ENCODE measurements around the gene HPCAL1.

HPCAL1 gene

DNA sequence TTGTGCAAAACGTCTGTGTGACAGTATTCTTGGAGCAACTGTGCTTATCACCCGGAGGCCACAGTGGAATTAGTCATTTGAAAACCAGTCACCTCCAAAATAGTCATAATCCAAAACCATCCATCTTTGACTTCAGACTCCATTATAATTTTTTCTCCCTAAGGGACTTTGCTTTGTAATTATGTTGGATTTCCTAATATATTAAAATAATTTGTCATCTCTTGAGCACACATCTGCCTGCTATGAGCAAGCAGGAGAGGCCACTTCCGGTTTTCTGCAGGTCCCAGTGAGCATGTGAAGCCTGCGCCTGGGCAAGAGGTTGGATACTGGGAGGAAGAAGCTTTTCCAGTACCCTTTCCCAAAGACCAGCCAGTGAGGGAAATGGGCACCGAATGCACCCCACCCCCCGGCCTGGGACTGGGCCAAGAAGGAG, 87.7 kb downstream of the HPCAL1 start:
- no peak for DNase-seq (ENCODE audit: low read depth in 2 of 2)

DNA sequence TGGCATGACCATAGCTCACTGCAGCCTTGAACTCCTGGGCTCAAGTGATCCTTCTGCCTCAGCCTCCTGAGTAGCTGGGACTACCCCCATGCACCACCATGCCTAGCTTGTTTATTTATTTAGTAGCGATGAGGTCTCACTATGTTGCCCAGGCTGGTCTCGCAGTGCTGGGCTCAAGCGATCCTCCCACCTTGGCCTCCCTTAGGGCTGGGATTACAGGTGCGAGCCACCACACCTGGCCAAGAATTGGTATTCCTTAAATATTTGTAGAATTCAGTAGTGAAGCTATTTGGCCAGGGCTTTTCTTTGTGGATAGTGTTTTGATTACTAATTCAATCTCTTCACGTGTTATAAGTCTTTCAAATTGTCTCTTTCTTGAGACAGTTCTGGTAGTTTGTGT, 89.4 kb downstream of the HPCAL1 start:
- no peak for DNase-seq (ENCODE audit: low read depth in 2 of 2)

GRCh38 chr2:10392548-10392947, 89.8 kb downstream of the HPCAL1 start:
- no peak for DNase-seq (ENCODE audit: low read depth in 2 of 2)

GRCh38 chr2:10392951-10393639, 90.4 kb downstream of the HPCAL1 start:
- DNase-seq (ENCODE audit: low read depth in 2 of 2): no peak

DNA sequence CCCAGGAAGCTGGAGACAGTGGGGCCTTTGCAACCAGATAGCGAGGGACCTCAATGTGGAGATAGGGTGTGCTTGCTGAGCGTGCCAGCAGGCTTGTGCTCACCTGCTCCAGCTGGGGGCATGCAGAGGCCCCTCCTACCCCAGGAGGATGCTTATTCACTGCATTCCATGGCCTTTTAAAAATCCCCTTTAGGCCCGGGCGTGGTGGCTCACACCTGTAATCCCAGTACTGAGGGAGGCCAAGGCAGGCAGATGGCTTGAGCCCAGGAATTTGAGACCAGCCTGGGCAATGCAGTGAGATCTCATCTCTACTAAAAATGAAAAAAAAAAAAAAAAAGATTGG, 90.9 kb downstream of the HPCAL1 start:
- no peak for DNase-seq (ENCODE audit: low read depth in 2 of 2)

DNA sequence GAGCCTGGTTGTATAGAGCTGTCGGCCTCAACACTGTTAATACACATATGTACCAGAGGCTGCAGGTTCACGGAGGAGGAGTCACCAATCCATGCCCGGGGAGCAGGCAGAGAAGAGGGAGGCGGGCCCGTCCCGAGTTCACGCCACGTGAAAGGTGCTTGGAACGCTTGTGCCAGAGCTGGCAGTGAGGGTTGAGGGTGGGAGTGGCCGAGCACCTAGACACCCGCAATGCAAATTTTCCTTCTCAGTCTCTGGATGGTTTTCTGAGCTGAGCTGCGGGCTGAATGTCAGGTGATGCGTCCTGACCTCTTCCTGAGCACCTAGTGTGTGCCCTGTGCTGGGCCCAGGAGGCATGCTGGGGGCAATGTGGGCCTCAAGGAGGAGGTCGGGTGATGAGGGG, 93.2 kb downstream of the HPCAL1 start:
- no peak for DNase-seq (ENCODE audit: low read depth in 2 of 2)

GRCh38 chr2:10396464-10396863, 93.8 kb downstream of the HPCAL1 start:
- DNase-seq (ENCODE audit: low read depth in 2 of 2): no peak

DNA sequence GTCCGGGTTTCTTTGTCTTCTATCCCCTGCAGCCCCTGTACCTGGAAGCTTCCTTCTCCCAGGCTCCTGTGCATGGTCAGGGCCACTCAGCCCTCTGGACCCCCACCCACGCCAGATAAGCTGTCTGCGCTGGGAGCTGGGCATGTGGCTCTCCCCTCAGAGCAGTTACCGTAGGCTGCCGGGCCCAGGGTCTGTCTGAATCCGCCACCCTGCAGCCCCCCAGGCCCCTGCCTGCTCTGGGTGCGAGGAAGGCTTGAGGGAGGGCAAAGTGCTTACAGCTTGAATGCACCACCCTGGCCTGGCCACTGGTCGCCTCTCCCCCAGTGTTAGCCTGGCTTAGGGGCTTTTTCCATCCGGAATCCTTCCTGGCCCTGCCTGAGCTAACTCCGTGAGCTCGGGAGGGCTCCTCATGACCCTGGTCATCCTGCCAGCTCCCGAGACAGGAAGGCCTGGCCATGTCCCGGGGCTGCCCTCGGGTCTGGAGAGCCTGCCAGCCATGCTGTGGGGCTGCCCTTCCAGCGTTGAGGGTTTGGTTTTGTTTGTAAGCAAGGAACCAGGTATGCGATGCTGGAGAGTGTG, 94.7 kb downstream of the HPCAL1 start:
- DNase-seq (ENCODE audit: low read depth in 2 of 2): no peak

DNA sequence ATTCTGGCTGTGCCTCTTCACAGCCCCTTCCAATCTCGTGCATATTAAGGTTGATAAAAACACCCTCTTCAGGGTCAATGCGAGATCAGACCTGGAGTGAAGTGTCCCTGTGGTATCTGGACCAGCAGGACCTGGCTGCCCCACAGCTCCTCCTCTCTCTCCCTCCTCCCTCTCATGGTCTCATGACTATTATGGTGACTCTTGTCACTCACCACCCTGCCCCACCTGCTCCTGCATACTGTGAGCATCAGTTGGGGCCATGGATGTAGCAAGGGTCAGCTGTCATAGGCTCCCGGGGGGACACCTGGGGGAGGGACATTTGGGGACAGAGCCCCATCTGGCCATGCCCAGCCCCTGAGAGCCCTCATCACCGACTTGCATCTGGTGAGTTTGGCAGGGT, 95.2 kb downstream of the HPCAL1 start:
- no peak for DNase-seq (ENCODE audit: low read depth in 2 of 2)

DNA sequence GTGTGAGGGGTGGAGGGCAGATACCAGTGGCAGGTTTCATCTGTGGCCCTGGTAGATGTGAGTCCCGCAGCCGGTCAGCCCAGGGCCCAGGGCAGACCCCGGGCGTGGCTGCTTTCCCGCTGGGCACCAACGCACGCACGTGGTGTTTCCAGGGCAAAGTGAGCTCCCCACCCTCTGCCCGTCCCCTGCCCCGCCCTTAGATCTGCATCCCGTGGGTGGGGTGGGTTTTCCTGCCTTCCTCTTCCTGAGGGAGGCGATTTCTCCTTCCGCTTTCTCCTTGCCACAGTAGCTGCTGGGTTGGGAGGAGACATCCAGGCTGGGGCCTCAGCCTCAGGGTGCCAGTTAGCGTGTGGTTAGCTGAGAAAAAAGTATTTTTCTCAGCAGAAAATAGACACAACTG, 95.8 kb downstream of the HPCAL1 start:
- DNase-seq (ENCODE audit: low read depth in 2 of 2): no peak

GRCh38 chr2:10399358-10399757, 96.7 kb downstream of the HPCAL1 start:
- no peak for DNase-seq (ENCODE audit: low read depth in 2 of 2)

DNA sequence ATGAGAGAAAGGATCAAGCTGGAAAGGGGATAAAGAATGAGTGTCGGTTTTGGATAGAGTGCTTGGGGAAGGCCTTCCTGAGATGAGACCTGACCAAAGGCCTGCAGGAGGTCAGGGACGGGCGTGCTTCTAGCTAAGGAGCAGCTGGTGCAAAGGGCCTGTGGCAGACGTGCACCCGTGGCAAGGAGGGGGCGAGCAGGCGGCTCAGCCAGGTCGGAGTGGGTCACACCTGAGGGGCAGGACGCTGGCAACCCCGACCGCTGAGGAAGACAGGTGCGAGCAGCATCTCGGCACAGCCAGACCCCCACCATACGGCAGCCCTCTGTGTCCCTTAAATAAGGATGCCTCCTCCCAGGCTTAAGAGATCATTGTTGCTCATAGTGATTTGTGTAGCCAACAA, 97.3 kb downstream of the HPCAL1 start:
- DNase-seq (ENCODE audit: low read depth in 2 of 2): no peak

DNA sequence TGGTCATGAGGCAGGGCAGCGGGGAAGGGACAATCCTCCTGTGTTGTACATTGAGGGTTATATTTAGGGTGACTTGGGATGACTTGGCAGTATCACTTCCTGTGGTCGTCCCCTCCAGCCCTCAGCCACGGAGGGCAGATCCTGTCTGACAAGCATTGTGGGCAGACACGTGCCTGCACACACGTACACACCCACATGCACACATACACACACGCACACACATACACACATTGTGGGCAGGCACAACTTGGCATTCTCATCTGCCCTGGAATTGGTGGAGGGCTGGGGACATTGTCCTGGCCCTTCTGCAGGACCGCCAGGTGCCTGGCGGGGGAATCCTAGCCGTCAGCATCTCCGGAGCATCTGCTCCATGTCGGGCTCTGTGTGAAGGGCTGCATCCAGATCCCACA, 97.9 kb downstream of the HPCAL1 start:
- DNase-seq (ENCODE audit: low read depth in 2 of 2): no peak

DNA sequence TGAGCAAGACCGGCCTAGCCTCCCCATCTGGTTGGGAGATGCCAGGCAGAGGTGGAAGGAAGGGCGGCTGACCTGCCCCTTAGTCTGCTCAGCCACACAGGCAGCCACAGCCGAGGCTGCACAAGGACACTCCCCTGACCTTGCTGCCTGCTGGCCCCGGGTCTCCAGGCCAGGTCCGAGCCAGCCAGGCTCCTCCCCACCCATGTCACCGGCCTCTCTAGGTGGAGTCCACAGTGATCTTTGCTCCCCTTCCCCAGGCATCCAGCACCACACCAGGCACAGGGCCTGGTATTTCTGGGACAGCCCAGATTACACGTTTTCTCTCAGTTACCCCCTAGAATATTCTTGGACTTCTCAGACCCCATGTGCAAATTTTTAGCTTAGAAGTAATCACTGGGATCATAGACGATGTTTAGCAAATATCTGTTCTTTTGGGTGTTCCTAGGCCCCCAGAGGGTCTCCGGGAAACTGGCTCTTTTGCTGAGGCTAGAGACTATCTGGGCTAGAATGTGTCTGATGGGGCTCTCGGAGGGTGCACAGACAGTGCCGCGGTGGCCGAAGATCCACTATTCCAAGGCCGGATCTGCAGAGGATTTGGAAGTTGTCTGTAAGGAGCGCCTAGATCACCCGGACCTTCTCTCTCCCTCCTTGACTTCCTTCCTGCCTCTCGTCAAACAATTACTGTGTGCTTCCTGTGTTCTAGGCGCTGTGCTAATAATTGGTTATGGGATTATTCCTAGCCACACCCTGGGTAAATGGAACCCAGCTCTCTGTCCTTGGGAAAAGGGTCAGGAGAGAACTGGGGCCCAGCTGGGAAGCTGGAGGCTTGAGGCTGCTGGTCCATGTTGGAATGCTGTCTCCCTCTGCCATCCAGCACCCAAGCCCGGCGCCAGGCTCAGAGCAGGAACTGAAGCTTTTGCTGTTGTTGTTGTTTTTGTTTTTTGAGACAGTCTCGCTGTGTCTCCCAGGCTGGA, 98.6 kb downstream of the HPCAL1 start:
- no peak for DNase-seq (ENCODE audit: low read depth in 2 of 2)

DNA sequence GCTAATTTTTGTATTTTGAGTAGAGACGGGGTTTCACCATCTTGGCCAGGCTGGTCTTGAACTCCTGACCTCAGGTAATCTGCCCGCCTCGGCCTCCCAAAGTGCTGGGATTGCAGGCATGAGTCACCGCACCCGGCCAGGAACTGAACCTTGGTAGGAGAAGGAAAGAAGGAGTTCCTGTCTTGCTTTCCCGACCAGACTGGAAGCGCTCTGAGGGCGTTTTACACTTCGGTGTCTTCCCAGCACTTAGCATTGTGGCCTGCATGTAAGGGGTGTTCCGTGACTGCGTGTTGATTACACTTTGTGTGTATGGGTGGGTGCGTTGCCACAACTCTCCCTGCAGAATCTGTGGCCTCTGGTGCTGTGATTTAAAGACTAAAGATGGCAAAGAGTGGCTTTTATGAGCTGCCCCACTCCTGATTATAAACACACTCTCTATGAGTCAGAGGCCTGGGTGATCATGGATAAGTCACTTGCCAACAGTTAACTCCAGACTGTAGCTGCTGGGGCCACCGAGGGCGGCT, 99.4 kb downstream of the HPCAL1 start:
- no peak for DNase-seq (ENCODE audit: low read depth in 2 of 2)

GRCh38 chr2:10402653-10403215, 100.0 kb downstream of the HPCAL1 start:
- no peak for DNase-seq (ENCODE audit: low read depth in 2 of 2)

DNA sequence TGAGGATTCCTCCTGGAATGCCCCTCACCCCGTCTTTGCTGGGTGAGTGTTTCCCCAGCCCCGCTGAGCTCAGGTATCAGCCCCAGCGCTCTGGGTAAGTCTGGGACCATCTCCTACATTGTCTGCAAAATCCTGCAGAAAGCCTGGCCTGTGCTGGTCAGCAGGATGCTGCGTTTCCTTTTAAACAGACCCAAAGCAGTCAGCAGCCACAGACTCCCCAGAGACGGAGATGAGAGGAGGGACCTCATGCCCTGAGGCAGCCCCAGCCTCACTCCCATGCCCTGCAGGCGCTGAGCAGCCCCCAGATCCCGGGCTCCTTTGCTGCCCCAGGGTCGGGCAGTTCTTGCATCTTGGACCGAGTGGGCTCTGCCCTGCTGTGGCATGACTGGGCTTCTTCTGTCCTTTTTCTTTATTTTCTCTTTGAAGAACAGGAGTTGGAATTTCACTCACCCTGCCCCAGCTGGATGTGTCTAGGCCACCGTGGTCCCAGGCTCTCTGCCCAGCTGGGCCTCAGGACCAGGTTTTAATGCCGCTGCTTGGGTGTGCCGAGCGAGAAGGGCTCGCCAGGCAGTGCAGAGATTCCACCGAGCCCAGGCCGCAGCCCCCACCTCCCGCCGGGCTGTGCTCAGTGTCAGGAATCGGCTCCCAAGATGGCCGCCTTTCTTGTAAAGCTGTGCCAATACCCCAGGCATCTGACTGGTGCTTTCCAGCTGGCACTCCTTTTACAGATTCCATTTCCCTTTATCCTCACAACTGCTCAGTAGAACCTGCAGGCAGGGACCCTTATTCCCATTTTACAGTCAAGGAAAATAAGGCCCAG, 101.8 kb downstream of the HPCAL1 start:
- DNase-seq (ENCODE audit: low read depth in 2 of 2): no peak

- DNase-seq (ENCODE audit: low read depth in 2 of 2): no peak
Measured at GRCh38 chr2:10405448-10405847, 102.7 kb downstream of the HPCAL1 start.

DNA sequence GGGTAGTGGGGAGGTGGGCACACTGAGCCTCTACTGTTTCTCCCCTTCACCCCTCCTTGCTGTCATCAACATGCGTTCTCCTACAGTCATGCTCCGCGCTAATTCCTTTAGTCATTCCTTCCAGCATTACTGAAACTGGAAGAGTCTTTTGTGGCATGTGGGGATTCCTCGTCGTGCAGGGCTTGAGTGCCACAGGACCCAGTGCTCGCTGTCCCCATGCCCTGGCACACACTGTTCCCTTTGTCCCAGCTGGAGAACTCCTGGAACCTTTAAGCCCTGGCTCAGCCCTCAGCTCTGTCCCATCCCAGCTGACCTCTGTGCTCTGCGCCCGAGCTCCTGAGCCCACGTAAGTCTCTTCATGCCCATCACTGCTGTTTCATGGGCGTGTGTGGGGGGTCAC, 103.3 kb downstream of the HPCAL1 start:
- DNase-seq (ENCODE audit: low read depth in 2 of 2): no peak

- no peak for DNase-seq (ENCODE audit: low read depth in 2 of 2)
Measured at GRCh38 chr2:10406491-10407188, 103.9 kb downstream of the HPCAL1 start.

DNA sequence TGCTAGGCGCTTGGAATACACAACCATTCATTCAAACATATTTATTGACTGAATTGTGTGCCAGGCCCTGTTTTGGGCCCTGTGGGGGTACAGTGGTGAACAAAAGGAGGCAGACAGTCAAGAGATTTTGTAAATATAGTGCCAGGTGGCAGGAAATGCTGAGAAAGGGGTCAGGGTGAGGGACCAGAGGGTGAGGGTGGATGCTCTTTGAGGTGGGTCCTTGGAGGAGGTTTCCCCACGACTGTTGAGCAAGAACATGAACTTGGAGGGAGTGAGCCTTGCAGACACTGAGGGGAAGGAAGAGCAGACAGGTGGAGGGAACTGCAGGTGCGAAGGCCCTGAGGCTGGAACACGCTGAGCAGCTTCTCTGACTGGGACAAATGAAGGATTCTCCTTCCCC, 104.7 kb downstream of the HPCAL1 start:
- no peak for DNase-seq (ENCODE audit: low read depth in 2 of 2)

Measured in stimulated activated CD4-positive, alpha-beta T cell treated with anti-CD3 and anti-CD28 coated beads, Interleukin-1b, Interleukin-23, amount 100 ng/mL, for 1 hour (primary cell).